Measurements from ENCODE around the gene IRGC.

- TF ChIP-seq POLR2A (IDR thresholded peaks at IDR 0.05) = no peak
- TF ChIP-seq, protein P1, sequence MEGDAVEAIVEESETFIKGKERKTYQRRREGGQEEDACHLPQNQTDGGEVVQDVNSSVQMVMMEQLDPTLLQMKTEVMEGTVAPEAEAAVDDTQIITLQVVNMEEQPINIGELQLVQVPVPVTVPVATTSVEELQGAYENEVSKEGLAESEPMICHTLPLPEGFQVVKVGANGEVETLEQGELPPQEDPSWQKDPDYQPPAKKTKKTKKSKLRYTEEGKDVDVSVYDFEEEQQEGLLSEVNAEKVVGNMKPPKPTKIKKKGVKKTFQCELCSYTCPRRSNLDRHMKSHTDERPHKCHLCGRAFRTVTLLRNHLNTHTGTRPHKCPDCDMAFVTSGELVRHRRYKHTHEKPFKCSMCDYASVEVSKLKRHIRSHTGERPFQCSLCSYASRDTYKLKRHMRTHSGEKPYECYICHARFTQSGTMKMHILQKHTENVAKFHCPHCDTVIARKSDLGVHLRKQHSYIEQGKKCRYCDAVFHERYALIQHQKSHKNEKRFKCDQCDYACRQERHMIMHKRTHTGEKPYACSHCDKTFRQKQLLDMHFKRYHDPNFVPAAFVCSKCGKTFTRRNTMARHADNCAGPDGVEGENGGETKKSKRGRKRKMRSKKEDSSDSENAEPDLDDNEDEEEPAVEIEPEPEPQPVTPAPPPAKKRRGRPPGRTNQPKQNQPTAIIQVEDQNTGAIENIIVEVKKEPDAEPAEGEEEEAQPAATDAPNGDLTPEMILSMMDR (IDR thresholded peaks at IDR 0.05) = no peak
These were observed 32.0 kb upstream of the IRGC start for GRCh38 chr19:43683905-43684304.

Measured in esophagus squamous epithelium (tissue), 4 donors.